Caco-2 (cell line): Measurements from ENCODE around the gene PLEKHM1. TPM values are rescaled to one million over a fixed set of nuclear protein-coding genes. Genes with fewer than 3 reads are reported as not detected.
"Not testable (repeated sequence)": the region's sequence is repeated elsewhere in the genome, so short reads cannot be mapped to it uniquely, and the experiment has no call there.

Experiments
- Bru-seq: library from RNA; stranded (reverse); fragments of 400-500 nt; gene quantifications from one replicate; lab custom pipeline; 2021; lab: Mats Ljungman, UMichigan
- BruChase-seq, 2 experiments: library from RNA; stranded (reverse); fragments of 400-500 nt; gene quantifications; one replicate each; lab custom pipeline; 2021; lab: Mats Ljungman, UMichigan
- BruUV-seq: library from RNA; stranded (reverse); fragments of 400-500 nt; replicated peaks from 2 replicates; lab custom pipeline; 2021; lab: Mats Ljungman, UMichigan
- CTCF ChIA-PET: fragments of 300-600 bp; sonication (Branson Sonifier 250); formaldehyde crosslinking; loops from one replicate; lab custom pipeline; 2022; ENCODE audit warnings: antibody characterized with exemption; lab: Charles Lee
- POLR2A ChIA-PET: fragments of 300-600 bp; sonication (Branson Sonifier 250); formaldehyde crosslinking; loops from one replicate; lab custom pipeline; 2022; ENCODE audit warnings: antibody characterized with exemption; lab: Charles Lee
- DNase-seq, 2 experiments: peaks; one replicate each; pipeline versions ENCODE4 v3.0.0 to v3.0.0-alpha.2; 2020 to 2022
- H3K27me3 ChIP-seq: replicated peaks from 2 replicates; pipeline ENCODE4 v1.6.0; 2011; ENCODE audit warnings: low read length; ENCODE audit not compliant: control insufficient read depth, insufficient read depth
- H3K36me3 ChIP-seq: 2 replicates; pipeline ENCODE4 v1.5.1; 2011; ENCODE audit warnings: low read length; ENCODE audit not compliant: control insufficient read depth, insufficient read depth
- H3K4me1 ChIP-seq: fragments of 250-450 bp; sonication (Bioruptor Pico); 2 replicates; pipeline ENCODE4 v1.5.1; 2020; ENCODE audit warnings: mild to moderate bottlenecking
- H3K4me3 ChIP-seq: 2 replicates; pipeline ENCODE4 v1.5.1; 2011; ENCODE audit warnings: low read depth, mild to moderate bottlenecking, control low read depth, low read length
- H3K9me3 ChIP-seq: fragments of 250-450 bp; sonication (Bioruptor Pico); 2 replicates; pipeline ENCODE4 v1.5.1; 2020; ENCODE audit warnings: mild to moderate bottlenecking, moderate library complexity
- H3K27ac Mint-ChIP-seq: one replicate; pipeline ENCODE4 v1.8.0; 2022; ENCODE audit warnings: mixed read lengths; ENCODE audit not compliant: unreplicated experiment
- H3K27me3 Mint-ChIP-seq: one replicate; pipeline ENCODE4 v1.8.0; 2022; ENCODE audit warnings: mixed read lengths; ENCODE audit not compliant: insufficient read depth, unreplicated experiment
- H3K36me3 Mint-ChIP-seq: one replicate; pipeline ENCODE4 v1.8.0; 2022; ENCODE audit warnings: mild to moderate bottlenecking, mixed read lengths; ENCODE audit not compliant: insufficient read depth, unreplicated experiment
- H3K4me1 Mint-ChIP-seq: one replicate; pipeline ENCODE4 v1.8.0; 2022; ENCODE audit warnings: low read depth, mixed read lengths; ENCODE audit not compliant: unreplicated experiment
- H3K4me3 Mint-ChIP-seq: one replicate; pipeline ENCODE4 v1.8.0; 2022; ENCODE audit warnings: mild to moderate bottlenecking, moderate library complexity, mixed read lengths; ENCODE audit not compliant: unreplicated experiment
- H3K9me3 Mint-ChIP-seq: one replicate; pipeline ENCODE4 v1.8.0; 2022; ENCODE audit warnings: mixed read lengths; ENCODE audit not compliant: unreplicated experiment
- intact Hi-C: fragments of 100-400 bp; cut with micrococcal nuclease; formaldehyde crosslinking; loops from one replicate; pipeline ENCODE4 v1.10.0; 2022; ENCODE audit not compliant: unreplicated experiment
- long read RNA-seq: library from polyadenylated mRNA; stranded (forward); transcript quantifications from one replicate; pipeline ENCODE4 v2.0.0, GENCODE V29; 2022
- total RNA-seq: library from RNA; stranded (reverse); gene quantifications from 2 replicates; pipeline ENCODE4 v1.2.3, GENCODE V29; 2022

The PLEKHM1 gene
- total RNA-seq (30.4 and 36.8 TPM in 2 replicates), Bru-seq, nascent RNA (percentile 59 among the genes with signal in this experiment), BruChase-seq, experiment 1, labeled RNA remaining after a 2-hour chase (percentile 59 among the genes with signal in this experiment), BruChase-seq, experiment 2, labeled RNA remaining after a 6-hour chase (percentile 59 among the genes with signal in this experiment)
- long read RNA-seq, full-length matches to known transcripts = 1 of 17 reads
- long read RNA-seq, partial matches to known transcripts = 7 of 17 reads
- long read RNA-seq, other reads (novel, unspliced or antisense) = 9 of 17 reads

- CTCF ChIA-PET, H3K36me3 Mint-ChIP-seq, H3K9me3 Mint-ChIP-seq, H3K27me3 Mint-ChIP-seq, H3K9me3 ChIP-seq, H3K27me3 ChIP-seq, H3K4me1 ChIP-seq, H3K36me3 ChIP-seq, H3K4me1 Mint-ChIP-seq, intact Hi-C loops: not testable (repeated sequence)
- peak within 1 kb of the TSS; percentile 69 for H3K4me3 ChIP-seq
- H3K4me3 Mint-ChIP-seq = peak within 1 kb of the TSS; percentile 95
- POLR2A ChIA-PET = interaction anchor here (1.1 kb wide), 2 partner anchors 60 to 65 kb away, joined by 6 to 8 read pairs; no protein-coding TSS in a partner anchor
- peak; percentile 79 to 90 for DNase-seq
- peak within 1 kb of the TSS; percentile 87 for H3K27ac Mint-ChIP-seq
- TSS peak; percentile 81 for BruUV-seq
Observed at GRCh38 chr17:45490615-45491433, at the start of gene PLEKHM1. TSS of gene PLEKHM1 (minus strand) at chr17:45490721. CDS start at chr17:45482484, 8,237 bp downstream.

- H3K4me3 ChIP-seq, H3K9me3 Mint-ChIP-seq, CTCF ChIA-PET, H3K4me1 ChIP-seq, H3K27me3 ChIP-seq, H3K27ac Mint-ChIP-seq, H3K4me1 Mint-ChIP-seq, H3K36me3 ChIP-seq, intact Hi-C loops, H3K4me3 Mint-ChIP-seq, BruUV-seq, H3K27me3 Mint-ChIP-seq, H3K9me3 ChIP-seq, H3K36me3 Mint-ChIP-seq, DNase-seq, POLR2A ChIA-PET: not testable (repeated sequence)
Observed at GRCh38 chr17:45538168-45538567, 47.6 kb upstream of the PLEKHM1 start.

DNA sequence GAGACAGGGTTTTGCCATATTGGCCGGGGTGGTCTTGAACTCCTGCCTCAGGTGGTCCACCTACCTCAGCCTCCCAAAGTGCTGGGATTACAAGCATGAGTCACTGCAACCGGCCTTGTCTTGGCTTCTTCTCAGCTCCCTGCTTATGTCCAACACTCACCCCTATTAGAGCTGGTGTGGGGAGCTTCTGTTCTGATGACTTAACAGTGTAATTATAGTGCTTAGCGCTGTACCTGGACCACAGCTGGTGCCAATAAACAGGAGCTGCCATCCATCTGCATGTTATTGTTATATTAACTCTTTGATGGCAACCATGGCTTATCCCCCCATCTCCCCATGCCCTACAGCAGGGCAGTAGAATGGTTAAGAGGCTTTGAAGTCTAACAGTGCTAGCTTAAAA lies 15.6 kb upstream of the PLEKHM1 start:
- POLR2A ChIA-PET, DNase-seq, H3K4me3 Mint-ChIP-seq, H3K9me3 Mint-ChIP-seq, H3K4me1 Mint-ChIP-seq, H3K9me3 ChIP-seq, H3K4me3 ChIP-seq, H3K27ac Mint-ChIP-seq, H3K4me1 ChIP-seq, H3K36me3 ChIP-seq, H3K27me3 ChIP-seq, BruUV-seq, H3K27me3 Mint-ChIP-seq, H3K36me3 Mint-ChIP-seq, intact Hi-C loops: not testable (repeated sequence)
- CTCF ChIA-PET = interaction anchor here (0.6 to 1.1 kb wide), 2 partner anchors 79 to 80 kb away, joined by 3 read pairs; no protein-coding TSS in a partner anchor

- H3K4me1 Mint-ChIP-seq, H3K27me3 ChIP-seq, DNase-seq, POLR2A ChIA-PET, H3K9me3 Mint-ChIP-seq, H3K4me3 ChIP-seq, H3K9me3 ChIP-seq, H3K4me1 ChIP-seq, H3K27me3 Mint-ChIP-seq, BruUV-seq, H3K36me3 ChIP-seq, H3K36me3 Mint-ChIP-seq, H3K4me3 Mint-ChIP-seq, intact Hi-C loops, H3K27ac Mint-ChIP-seq: not testable (repeated sequence)
- CTCF ChIA-PET = interaction anchor here (1.1 kb wide), 1 partner anchor 79 kb away, joined by 3 read pairs; no protein-coding TSS in a partner anchor
Observed at GRCh38 chr17:45505183-45505582, 14.7 kb upstream of the PLEKHM1 start.

DNA sequence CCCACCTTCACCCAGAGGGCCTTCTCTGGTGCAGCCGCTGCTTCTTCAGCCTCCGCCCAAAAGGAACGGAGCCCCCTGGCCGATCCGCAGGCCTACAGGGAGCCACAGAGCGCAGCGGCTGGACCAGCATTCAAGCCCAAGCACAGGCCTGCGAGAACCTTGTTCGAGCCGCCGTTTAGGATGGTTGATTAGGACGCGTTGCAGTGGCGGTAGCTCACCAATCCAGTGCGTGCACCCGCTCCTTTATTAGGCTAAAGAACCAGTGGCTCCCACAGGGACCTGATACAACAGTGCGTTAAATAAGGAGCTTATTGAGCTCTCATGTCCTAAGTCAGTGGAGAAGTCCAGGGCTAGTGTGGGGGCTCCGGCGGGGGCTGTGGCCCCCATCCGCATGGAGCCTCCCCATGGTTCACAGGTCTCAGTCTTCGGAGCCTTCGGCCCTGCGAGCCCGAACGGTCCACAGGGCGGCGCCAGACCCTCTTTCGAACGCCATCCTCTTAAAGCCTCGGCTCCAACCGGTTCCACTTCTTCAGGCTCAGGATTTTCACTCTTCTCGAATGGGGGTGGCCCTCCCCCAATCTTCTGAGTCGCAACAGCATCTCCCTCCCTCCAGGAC lies 10.7 kb upstream of the PLEKHM1 start:
- H3K36me3 Mint-ChIP-seq, H3K4me1 ChIP-seq, POLR2A ChIA-PET, H3K4me1 Mint-ChIP-seq, H3K27ac Mint-ChIP-seq, DNase-seq, H3K9me3 ChIP-seq, H3K4me3 ChIP-seq, CTCF ChIA-PET, intact Hi-C loops, H3K27me3 ChIP-seq, H3K36me3 ChIP-seq, BruUV-seq, H3K27me3 Mint-ChIP-seq, H3K9me3 Mint-ChIP-seq, H3K4me3 Mint-ChIP-seq: not testable (repeated sequence)

- H3K36me3 Mint-ChIP-seq, H3K27ac Mint-ChIP-seq, H3K9me3 Mint-ChIP-seq, CTCF ChIA-PET, DNase-seq, H3K4me1 ChIP-seq, BruUV-seq, H3K4me3 ChIP-seq, POLR2A ChIA-PET, H3K4me1 Mint-ChIP-seq, H3K27me3 Mint-ChIP-seq, H3K36me3 ChIP-seq, intact Hi-C loops, H3K27me3 ChIP-seq, H3K9me3 ChIP-seq, H3K4me3 Mint-ChIP-seq: not testable (repeated sequence)
Observed at GRCh38 chr17:45500478-45500877, 10.0 kb upstream of the PLEKHM1 start.
